ENCODE results near the gene PRKAG2.

DNA sequence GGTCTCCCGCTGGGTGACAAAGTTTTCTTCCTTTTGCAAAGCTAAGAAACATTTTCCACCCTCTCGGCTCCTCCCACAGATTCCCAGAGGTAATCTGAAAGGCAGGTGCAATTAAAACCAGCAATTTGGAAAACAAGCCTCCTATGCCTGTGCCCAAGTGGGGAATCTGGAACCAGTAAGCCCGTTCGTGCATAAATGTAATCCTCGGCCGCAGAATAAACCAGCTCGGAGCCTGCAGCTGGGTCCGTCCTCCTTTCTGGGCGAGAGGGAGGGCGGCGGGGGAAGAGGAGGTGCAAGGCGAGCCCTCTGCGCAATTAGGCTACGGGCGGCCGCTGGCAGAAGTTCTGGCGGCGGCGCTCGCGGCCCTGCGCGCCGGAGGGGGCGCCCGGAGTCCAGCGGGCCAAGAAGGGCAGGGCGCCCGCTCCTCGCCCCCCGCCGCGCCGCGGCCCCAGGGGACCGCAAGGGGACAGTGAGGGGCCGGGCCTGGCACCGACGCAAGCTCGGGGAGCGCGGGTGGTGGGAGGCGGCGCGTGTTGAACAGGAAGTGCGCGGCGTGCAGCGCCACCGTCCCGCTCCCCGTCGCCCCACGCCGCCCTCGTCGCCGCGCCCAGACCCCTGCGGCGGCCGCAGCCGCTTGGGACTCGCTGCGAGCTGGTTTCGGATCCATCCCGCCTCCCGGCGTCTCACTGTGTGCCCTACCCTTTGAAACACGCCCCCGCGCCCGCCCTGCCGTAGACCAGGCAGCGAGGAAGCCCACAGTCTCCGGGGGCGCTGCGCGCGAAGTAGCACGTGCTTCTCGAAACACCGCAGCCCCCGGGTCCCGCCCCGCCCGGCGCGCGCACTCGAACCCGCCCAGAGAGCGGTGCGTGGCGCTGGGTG is at the start of gene PRKAG2:
- no peak for TF ChIP-seq EZH2 (IDR thresholded peaks at IDR 0.05; ENCODE audit: insufficient read depth, poor library complexity, severe bottlenecking)
- TF ChIP-seq EZH2phosphoT487 (IDR thresholded peaks at IDR 0.05; ENCODE audit: insufficient read depth, low read depth) = peak; percentile 72; the same call in 1 of the 2 replicates
